ENCODE measurements around the gene FBLN2.

- TF ChIP-seq POLR2A (IDR thresholded peaks at IDR 0.05; ENCODE audit: low read depth, low read length) (no peak), CTCF (conservative IDR thresholded peaks at IDR 0.05; ENCODE audit: low read depth, low read length) (no peak), CEBPB (IDR thresholded peaks at IDR 0.05; ENCODE audit: low read depth, low read length) (no peak), RFX5 (IDR thresholded peaks at IDR 0.05; ENCODE audit: low read depth, low read length) (no peak), FOS (IDR thresholded peaks at IDR 0.05; ENCODE audit: low read depth, low read length) (no peak), RAD21 (IDR thresholded peaks at IDR 0.05; ENCODE audit: low read length) (no peak), MAZ (IDR thresholded peaks at IDR 0.05; ENCODE audit: borderline replicate concordance, low read depth, low read length) (no peak), MAFK (IDR thresholded peaks at IDR 0.05; ENCODE audit: low read depth, low read length) (no peak), USF2 (IDR thresholded peaks at IDR 0.05; ENCODE audit: low read depth, low read length) (no peak), MXI1 (IDR thresholded peaks at IDR 0.05; ENCODE audit: borderline replicate concordance, low read depth, low read length) (no peak), ELK1 (IDR thresholded peaks at IDR 0.05; ENCODE audit: borderline replicate concordance, low read depth, low read length) (no peak)
Observed at GRCh38 chr3:13574083-13574797, 25.3 kb downstream of the FBLN2 start.

Data from IMR-90 (cell line).